GM04504 (cell line): ENCODE results near the gene IP6K2.

ENCODE experiments used
- DNase-seq: peaks from one replicate; pipeline ENCODE4 v3.0.0-alpha.2; 2012; ENCODE audit warnings: low read depth

Gene IP6K2

GRCh38 chr3:48688737-48689075, 28.3 kb downstream of the IP6K2 start:
- DNase-seq, result no peak

DNA sequence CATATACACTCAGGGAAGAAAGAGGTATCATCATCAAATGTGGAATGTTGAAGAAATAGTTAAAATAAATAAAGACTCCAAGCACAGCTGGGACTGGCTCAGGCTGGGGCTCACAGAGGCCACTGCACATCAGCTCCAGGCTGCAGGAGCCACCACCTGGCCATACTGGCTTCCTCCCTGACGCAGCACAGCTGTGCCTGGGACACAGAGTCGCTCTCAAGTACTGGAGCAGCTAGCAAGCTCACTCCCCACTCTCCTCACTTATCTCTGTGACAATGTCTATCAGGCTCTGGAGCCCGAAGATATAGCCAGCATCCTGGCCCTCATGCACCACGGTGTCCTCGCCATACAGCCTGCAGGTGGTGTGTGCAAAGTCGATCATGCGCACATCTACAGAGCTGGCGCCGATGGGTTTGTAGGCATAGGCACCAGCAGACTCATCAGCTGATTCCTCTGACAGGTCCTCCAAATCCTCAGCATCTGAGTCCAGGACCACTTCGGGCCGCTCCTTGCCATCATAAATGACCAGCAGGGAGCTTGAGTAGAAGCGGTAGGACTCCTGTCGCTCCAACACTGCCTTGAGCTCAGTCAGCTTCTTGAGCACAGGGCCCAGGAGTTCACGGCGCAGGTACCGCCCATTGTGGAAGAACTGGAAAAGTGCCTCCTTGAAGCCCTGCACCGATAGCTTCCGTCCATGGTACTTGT, 28.8 kb downstream of the IP6K2 start:
- DNase-seq, result no peak

DNA sequence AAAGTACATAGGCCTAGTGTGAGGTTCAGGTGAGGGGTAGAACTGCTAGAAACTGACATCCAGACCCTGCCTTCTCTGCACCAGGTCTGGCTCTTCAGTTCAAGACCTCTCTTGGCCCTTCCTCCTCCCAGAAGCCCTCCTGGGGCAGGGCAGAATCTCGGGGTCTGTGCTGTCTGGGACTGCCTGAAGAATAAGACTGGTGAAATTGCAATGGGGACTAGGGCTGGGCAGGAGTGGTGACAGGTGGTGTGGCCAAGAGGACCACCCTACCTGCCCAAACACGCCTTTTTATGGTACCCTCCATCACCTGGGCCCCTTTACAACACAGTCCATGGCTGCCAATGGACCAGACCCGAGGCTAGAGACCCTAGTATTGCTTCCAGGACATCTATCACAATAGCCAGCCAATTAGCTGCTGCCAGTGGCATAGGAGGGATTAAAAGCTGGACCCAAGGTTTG, 29.8 kb downstream of the IP6K2 start:
- no peak for DNase-seq

GRCh38 chr3:48686538-48687219, 30.3 kb downstream of the IP6K2 start:
- no peak for DNase-seq

DNA sequence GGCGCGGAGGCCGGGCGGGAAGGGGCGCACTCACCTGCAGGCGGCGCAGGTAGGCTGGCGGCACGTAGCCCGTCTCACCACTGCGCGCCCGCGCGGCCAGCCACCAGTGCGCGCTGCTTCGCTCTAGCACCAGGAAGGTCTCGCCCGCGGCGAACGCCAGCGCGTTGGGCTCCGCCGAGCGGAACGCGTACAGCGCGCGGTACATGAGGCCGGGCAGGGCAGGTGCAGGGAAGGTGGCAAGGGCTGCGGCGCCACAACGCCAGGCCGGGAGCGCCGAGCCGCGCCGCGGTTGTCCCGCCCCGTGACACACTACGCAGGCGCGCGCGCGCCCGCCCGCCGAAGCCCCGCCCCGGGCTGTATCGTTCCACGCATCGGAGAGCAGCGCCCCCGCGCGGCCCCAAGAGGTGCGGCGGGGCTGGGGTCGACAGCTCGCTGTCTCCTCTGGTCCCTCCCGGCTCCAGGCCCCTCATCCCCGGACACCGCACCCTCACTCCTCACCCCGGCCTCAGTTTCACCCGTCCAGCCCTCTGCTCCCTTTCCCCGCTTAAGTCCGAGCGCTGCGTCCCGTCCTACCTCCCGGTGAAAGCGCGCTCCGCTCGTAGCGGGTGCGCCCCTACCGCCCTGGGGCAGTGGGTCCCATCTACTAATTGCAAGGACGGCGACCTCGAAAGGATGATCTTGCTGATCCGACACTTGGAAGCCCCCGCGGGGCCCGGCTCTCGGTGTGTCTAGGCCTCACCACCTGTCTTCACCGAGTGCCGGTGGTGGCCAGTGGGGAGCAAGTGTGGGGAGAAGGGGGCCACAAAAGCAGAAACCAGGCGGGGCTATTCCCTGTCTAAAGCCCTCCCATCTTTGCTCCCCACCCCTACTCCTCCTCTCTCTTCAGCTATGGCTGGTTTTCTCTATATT, 31.2 kb downstream of the IP6K2 start, which contains the start of gene NCKIPSD:
Gene NCKIPSD, minus strand, starts transcription at position 313 of the 909 bp plus-strand sequence. Its CDS starts 108 bp downstream, at position 205.
- peak; percentile 54 for DNase-seq

DNA sequence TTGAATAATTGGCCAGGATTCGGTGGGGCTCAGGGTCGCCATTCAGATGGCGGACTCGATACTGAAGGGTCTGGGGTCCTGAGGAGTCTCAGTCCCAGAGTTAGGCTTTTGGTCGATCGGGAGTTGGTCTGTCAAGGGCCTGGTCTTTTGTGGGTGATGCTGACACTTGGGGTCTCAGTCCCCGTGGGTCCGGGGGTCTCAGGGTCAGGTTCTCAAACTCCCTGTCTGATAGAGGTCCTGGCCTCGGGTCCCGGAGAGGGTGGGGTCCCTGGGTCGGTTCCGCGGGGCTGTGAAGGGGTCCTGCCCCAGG, 31.8 kb downstream of the IP6K2 start:
- no peak for DNase-seq

- DNase-seq, result no peak
Measured at GRCh38 chr3:48684480-48685143, 32.4 kb downstream of the IP6K2 start.

- no peak for DNase-seq
Measured at GRCh38 chr3:48684054-48684349, 33.0 kb downstream of the IP6K2 start.

- DNase-seq, result no peak
Measured at GRCh38 chr3:48682786-48683185, 34.2 kb downstream of the IP6K2 start.

- DNase-seq, result no peak
Measured at GRCh38 chr3:48681974-48682610, 34.9 kb downstream of the IP6K2 start.

- DNase-seq, result no peak
Measured at GRCh38 chr3:48681541-48681880, 35.5 kb downstream of the IP6K2 start.

GRCh38 chr3:48680811-48681540, 36.0 kb downstream of the IP6K2 start:
- no peak for DNase-seq

GRCh38 chr3:48679411-48680391, 37.3 kb downstream of the IP6K2 start:
- DNase-seq, result no peak

GRCh38 chr3:48678566-48679380, 38.2 kb downstream of the IP6K2 start:
- DNase-seq, result no peak

GRCh38 chr3:48678056-48678455, 39.0 kb downstream of the IP6K2 start:
- no peak for DNase-seq

- no peak for DNase-seq
Measured at GRCh38 chr3:48674505-48674904, 42.5 kb downstream of the IP6K2 start.

DNA sequence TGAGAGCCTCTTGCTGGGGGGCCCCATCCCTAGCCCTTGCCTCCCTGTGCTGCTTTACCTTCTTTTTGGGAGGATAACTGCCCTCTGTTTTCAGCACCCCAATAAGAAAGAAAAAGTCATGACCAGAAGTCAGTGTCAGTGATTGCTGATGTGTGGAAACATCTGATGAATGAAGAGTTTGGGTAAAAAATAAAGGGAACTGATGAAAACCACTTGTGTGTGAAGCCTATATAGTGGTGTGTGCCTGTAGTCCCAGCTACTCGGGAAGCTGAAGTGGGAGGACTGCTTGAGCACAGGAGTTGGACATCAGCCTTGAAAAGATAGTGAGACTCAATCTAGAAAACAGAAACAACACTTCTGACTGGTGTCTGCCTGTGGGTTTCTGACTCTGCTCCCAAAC, 44.5 kb downstream of the IP6K2 start:
- DNase-seq, result no peak

DNA sequence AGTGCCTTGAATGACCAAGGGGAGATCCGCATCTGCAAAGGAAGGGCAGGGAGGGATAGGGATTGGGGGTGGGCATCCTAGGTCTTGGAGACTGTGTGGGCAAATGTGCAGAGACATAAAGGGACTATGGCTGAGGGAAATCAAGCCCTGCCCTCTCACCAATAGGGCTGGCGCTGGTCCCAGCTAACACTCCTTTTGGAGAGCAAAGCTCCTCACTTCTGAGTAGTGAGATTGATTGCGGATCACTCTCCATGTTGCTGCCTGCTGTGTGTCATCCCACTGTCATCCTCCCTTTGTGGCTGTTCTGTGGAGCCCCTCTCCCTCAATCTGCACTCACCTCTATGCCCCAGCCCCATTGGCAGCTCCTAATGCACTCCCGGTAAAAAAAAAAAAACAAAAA, 52.1 kb downstream of the IP6K2 start:
- DNase-seq, result no peak

DNA sequence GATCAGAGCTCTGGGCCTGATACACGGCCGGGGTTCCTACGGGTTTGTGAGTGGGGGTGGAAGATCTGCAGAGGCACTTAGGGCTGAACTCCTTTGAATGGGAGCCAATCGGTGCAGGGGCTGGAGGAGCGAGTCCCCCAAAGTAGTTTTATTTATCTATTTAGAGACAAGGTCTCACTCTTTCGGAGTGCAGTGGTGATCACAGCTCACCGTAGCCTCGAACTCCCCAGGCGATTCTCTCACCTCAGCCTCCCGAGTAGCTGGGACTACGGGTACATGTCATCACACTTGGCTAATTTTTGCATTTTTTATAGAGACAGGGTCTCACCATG, 52.7 kb downstream of the IP6K2 start:
- DNase-seq, result no peak
